Adipose tissue (tissue), 3 donors: ENCODE measurements around the gene NPAS3. TPM values are rescaled to one million over a fixed set of nuclear protein-coding genes. Genes with fewer than 3 reads are reported as not detected.
"Not testable (repeated sequence)": the region's sequence is repeated elsewhere in the genome, so short reads cannot be mapped to it uniquely, and the experiment has no call there.

Experiments used
- H3K27ac ChIP-seq: one replicate; pipeline ENCODE4 v1.5.1; 2013; ENCODE audit warnings: low read depth, low read length
- WGBS, 3 donors: extraction: QIAGEN DNeasy Blood & Tissue Kit; methylation state at CpG; one replicate each; pipeline ENCODE4 v1.1.7; 2013; 5-methylcytosine and 5-hydroxymethylcytosine counted together
- polyA plus RNA-seq, 3 donors: library from polyadenylated mRNA; stranded (reverse); fragments of 200-250 nt; gene quantifications; one replicate each; pipeline ENCODE4 v1.2.3, GENCODE V29; 2013
- donor health status: healthy with polysubstance abuse.
- donor health status: Bipolar disorder and iron deficiency.
- donor health status: healthy.

NPAS3 gene
- polyA plus RNA-seq, 3 donors = 0.26 to 2.8 (median 0.51) TPM

GRCh38 chr14:33057585-33057984 lies 118.9 kb downstream of the NPAS3 start:
- H3K27ac ChIP-seq = no peak overlapping the region
- 93 to 97% (median 94%) methylated on average over 4 of the region's 4 CpGs for WGBS, 3 donors

- WGBS, 3 donors = 80 to 86% (median 85%) methylated on average over 6 of the region's 6 CpGs
- H3K27ac ChIP-seq = no peak overlapping the region
These were observed 123.1 kb downstream of the NPAS3 start for GRCh38 chr14:33061667-33062325.

DNA sequence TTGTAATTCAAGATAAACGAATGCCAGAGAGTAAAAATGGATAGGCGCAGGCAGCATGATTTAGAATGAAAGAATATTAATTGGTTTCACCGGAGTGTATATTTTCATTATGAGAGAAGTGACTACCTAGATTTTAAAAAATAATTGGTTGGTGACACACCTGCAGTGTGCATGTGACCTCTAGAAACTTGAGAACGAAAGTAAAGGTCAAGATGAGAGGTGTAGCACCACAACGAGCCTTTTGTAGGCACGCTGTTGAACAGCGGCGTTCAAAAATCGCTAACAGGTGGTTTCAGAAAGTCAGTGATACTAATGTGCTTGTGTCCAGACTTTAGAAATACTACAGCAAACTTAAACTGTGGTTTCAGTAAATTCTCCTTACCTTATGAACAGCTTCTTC lies 123.8 kb downstream of the NPAS3 start:
- WGBS, 3 donors = 68 to 90% (median 81%) methylated on average over 9 of the region's 9 CpGs
- H3K27ac ChIP-seq = no peak overlapping the region

DNA sequence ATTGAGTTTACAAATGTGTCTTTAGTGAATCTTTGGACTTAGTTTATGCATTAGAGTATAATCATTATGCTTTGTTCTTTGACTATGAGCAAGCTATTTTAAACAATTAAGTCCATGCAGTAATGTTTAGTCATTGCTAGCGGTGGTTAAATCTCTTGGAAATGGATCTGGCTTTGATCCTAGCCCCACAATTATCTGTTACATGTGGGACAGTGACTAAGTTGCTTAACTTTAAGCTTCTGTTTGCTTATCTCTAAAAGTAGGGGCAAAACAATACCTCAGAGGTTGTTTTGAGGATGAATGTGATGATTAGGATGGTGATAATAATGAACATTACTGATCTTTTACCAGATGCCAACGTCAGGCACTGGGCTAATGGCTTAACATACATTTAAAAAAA lies 124.2 kb downstream of the NPAS3 start:
- no peak overlapping the region for H3K27ac ChIP-seq
- 64 to 80% (median 77%) methylated on average over 2 of the region's 2 CpGs for WGBS, 3 donors

DNA sequence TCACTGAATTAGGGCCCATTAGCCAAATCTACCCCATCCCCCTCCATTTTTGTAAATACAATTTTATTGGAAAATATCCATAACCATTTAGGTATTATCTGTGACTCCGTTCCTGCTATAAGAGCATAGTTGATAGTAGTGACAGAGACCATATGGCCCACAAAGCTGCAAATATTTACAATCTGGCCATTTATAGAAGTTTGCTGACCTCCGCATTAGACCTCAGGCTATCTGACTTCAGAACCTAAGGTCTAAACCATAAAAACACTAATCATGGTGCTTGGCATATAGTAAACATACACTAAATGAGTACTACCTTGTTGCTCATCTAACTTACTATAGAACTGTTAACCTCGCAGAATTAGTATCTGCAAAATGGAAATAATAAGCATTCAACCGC lies 124.8 kb downstream of the NPAS3 start:
- no peak overlapping the region for H3K27ac ChIP-seq
- 86 to 95% (median 93%) methylated on average over 4 of the region's 4 CpGs for WGBS, 3 donors

- H3K27ac ChIP-seq = no peak overlapping the region
These were observed 127.0 kb downstream of the NPAS3 start for GRCh38 chr14:33065634-33066033.

DNA sequence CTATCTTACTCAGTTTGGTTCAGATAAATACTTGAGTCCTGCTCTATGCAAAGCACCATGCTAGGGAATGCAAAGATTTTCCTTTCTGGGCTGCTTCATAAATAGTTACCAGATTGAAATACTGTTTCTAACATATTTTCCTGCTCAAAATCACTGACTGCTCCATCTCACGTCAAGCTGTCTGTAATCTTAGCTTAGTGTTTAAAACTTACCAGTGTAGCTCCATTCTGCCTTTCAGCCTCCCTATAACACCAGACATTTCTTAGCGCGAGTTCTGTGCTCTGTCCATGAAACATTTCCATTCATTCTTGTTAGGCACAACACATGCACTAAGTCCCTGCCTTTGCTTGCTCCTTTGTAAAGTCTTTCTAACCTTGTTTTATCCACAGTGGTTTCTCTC lies 129.4 kb downstream of the NPAS3 start:
- H3K27ac ChIP-seq = no peak overlapping the region
- 90 to 95% (median 90%) methylated on average over 3 of the region's 3 CpGs for WGBS, 3 donors

DNA sequence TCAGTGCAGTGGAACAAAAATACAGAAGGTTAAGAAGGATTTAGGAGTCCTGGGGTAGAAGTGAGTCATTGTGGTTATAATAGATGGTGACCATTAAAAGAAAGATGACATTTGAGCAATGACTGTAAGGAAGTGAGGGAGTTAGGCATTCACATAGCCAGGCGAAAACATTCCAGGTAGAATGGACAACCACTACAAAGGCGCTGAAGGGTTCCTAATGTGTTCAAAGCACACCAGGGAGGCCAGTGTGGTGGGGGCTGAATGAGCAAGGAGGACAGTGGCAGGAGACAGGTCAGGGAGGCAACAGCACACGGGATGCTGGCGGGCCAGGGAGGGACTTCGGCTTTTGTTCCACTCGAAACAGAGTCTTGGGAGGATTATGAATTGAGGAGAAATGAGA lies 129.9 kb downstream of the NPAS3 start:
- WGBS, 3 donors = 94 to 96% (median 95%) methylated on average over 6 of the region's 6 CpGs

DNA sequence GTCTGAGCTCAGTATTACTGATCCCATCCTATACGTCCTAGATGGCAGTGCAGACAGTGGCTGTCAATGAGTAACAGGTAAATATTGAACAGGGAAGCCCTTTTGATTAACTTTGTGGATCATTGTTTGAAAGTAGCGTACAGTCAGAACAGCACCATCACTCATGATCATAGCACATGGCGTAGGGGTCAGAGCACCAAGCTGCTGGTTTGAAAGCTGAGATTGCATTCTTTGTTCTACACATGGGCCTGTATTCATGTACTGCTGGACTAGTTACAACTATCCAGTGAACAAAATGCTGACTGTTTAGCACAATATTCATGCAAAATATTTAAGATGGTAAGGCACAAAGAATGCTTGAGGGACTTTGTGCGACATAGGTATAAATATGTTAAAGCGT lies 131.8 kb downstream of the NPAS3 start:
- WGBS, 3 donors = 91 to 92% (median 92%) methylated on average over 5 of the region's 5 CpGs
- no peak overlapping the region for H3K27ac ChIP-seq

More for the DNA sequence above, 129.9 kb downstream of the NPAS3 start:
- H3K27ac ChIP-seq = no peak overlapping the region

DNA sequence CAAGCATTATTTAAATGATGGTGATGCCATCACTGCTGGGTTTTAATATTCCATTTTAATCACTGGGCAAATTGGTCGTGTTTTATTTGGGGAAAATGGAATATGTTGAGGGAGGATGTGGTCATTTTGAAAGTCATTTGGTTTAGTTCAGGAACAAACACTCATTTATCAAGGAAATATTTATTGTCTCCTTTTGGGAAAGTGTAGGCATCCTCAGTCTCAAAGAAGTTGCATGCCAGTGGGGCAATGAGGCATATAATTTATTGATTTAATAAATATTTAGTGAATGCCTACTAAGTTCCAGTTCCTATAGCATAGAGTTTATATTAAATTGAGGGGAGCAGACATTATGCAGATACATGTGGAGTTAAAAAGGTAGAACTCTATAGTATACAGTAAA lies 134.3 kb downstream of the NPAS3 start:
- no peak overlapping the region for H3K27ac ChIP-seq
- 40 to 62% (median 51%) methylated on average over 1 of the region's 1 CpG for WGBS, 3 donors

DNA sequence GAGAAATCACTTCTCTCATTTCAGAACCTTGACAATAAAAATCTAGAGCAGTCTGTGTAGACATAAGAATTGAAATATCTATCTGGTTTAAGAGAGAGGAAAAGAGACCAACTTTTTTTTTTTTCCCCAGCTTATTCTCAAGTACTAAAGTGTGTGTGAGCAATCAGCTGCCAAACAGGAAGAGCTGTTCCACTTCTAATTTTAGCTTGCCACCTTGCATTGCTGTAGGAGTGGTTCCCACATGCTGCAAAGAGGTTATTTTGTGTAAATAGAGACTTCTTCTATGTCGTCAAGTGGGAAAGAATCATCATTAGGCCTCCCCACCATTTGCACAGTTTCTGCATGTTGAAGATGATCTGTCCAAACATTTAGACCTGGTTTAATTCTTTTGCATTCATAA lies 142.6 kb downstream of the NPAS3 start:
- 33 to 72% (median 50%) methylated on average over 1 of the region's 1 CpG for WGBS, 3 donors

DNA sequence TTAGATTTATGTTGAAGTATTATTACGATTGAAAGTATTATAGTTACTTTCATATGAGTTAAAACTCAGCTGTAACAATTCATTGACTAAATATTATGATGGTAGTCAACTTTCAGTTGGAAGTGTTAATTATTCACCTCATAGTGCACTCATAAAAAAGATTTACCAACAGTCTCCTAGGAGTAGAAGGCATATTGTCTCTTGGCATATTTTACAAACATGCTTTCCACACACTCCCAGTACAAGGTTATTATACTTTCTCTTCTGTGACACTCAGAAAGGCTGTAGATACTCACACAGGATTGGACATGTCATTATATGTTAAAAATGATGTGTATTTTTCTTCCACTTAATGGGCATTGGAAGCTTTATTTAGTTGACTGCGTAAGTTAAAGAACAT lies 147.1 kb downstream of the NPAS3 start:
- WGBS, 3 donors = 88 to 94% (median 94%) methylated on average over 2 of the region's 2 CpGs

More for the DNA sequence above, 142.6 kb downstream of the NPAS3 start:
- H3K27ac ChIP-seq = no peak overlapping the region

GRCh38 chr14:33088274-33088673 lies 149.6 kb downstream of the NPAS3 start:
- WGBS, 3 donors = 83 to 93% (median 92%) methylated on average over 11 of the region's 11 CpGs

More for the DNA sequence above, 147.1 kb downstream of the NPAS3 start:
- H3K27ac ChIP-seq = no peak overlapping the region

DNA sequence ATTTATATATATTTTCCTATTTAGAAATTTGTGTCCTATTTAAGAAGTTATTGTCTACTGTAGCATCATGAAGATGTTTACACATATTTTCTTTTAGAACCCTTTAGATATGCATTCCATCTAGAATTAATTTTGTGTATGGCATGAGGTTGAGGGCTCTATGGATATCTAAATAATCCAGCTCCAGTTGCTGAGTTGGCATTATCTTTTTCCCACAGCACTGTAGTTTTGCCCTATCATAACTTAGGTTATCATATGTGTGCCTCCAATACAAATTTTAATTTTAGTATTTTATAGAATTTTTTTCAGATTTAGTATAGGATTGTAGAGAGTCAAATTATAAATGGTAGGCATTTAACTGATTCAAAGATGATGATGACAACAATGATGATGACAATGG lies 159.3 kb downstream of the NPAS3 start:
- no peak overlapping the region for H3K27ac ChIP-seq

More at GRCh38 chr14:33088274-33088673, 149.6 kb downstream of the NPAS3 start:
- not testable (repeated sequence) for H3K27ac ChIP-seq

DNA sequence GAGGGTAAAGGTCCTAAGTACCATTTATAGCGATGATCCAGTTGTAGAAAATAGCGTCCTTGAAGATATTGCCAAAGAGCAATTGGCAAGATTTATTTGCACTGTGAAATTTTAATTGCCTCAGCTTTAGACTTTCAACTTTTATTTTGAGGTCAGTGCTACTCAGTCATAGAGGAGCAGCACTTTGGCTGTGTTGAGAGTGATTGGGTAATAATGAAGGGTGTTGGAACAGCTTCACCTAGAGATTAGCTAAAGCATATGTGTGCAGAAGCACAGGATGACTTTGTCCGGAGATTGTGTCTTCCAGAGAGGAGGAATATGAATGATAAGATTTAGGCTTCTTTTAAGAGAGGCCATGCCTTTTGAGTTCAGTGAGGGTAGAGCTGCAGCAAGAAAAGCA lies 164.8 kb downstream of the NPAS3 start:
- WGBS, 3 donors = 46 to 57% (median 57%) methylated on average over 3 of the region's 3 CpGs
- no peak overlapping the region for H3K27ac ChIP-seq

- no peak overlapping the region for H3K27ac ChIP-seq
- WGBS, 3 donors = 75 to 81% (median 77%) methylated on average over 2 of the region's 2 CpGs
These were observed 165.3 kb downstream of the NPAS3 start for GRCh38 chr14:33103966-33104365.

DNA sequence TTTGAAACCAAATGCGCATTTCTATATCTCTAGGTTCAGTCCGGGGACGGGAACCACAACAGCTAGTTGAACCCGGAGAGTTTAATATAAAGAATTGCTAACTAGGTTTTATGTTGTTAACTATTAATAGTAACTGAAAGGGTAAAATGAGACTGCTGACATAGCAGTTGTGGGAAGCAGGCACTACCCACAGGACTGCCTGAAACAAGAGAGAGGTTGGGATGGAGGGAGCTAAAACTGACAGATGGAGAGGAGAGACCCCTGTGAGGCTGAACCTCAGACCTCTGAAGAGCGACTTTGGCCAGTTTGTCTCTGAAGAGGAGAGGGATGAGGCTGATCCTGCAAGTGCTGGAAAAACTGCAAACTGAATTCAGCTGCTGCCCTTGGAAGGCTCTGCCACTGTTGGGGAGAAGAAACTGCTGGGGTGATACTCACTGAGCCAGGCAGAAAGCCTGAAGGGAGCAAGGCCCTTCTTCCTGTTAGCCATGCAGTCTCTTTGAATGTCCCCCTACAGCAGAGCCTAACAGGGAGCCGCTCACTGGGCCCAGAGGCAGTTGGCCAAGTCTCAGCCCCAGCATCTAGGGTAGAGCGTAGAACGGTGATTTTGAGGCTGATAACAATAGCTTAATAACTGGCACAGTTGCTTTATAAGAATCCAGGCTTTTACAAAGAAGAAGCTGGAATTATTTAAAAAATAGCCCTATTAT lies 172.2 kb downstream of the NPAS3 start:
- 66 to 79% (median 79%) methylated on average over 8 of the region's 8 CpGs for WGBS, 3 donors
- H3K27ac ChIP-seq = no peak overlapping the region

DNA sequence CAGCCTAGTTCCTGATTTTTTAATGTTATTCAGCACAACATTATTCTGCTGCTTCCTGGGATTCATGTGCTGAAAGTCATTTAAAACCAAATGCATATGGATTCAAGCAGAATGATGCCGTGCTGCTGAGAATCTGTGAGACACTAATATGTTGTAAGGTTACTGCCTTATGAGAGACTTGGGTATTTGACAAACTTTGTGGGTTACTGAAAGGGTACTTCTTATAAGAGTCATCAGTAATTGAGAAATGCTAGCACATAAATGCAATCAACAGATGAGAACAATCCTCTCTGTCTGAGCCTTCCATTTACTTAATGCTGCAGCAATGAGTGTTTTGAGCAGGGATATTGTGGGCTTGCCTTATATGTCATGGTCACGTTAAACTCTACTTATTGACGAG lies 175.7 kb downstream of the NPAS3 start:
- 74 to 91% (median 77%) methylated on average over 3 of the region's 3 CpGs for WGBS, 3 donors
- H3K27ac ChIP-seq = no peak overlapping the region

GRCh38 chr14:33118668-33119067 lies 180.0 kb downstream of the NPAS3 start:
- 19 to 52% (median 44%) methylated on average over 1 of the region's 1 CpG for WGBS, 3 donors
- H3K27ac ChIP-seq = no peak overlapping the region

GRCh38 chr14:33120341-33120740 lies 181.7 kb downstream of the NPAS3 start:
- H3K27ac ChIP-seq = no peak overlapping the region

More at GRCh38 chr14:33120341-33120740, 181.7 kb downstream of the NPAS3 start:
- WGBS, 3 donors = 60 to 79% (median 67%) methylated on average over 3 of the region's 3 CpGs
